ENCODE results near the gene AUH. TPM values are rescaled to one million over a fixed set of nuclear protein-coding genes. Genes with fewer than 3 reads are reported as not detected.

Gene AUH
- total and polyA plus RNA-seq, 7 donors: 9.9 to 20.6 (median 14.1) TPM

GRCh38 chr9:91334053-91334452 lies 27.7 kb downstream of the AUH start:
- Histone ChIP-seq H3K4me1 (no peaks in the 10 kb centered on the region), H3K36me3 (ENCODE audit: insufficient read depth in 1 of 2, low read depth in 1 of 2) (peaks cover 0 to 2% of the 10 kb centered on the region in 2 donors), H3K27ac (no peak overlapping the region), H3K9me3 (no peaks in the 10 kb centered on the region), H3K27me3 (ENCODE audit: insufficient read depth in 3 of 3, low read length in 2 of 3) (no peaks in the 10 kb centered on the region), H3K4me3 (no peak overlapping the region)
- intact Hi-C loops (cut with DNase I): loop anchor here in 1 of 2 donors (10.0 kb wide), 1 partner anchor 59 kb away; no protein-coding TSS in a partner anchor
- WGBS, 3 donors: 87 to 92% (median 90%) methylated on average over 4 of the region's 4 CpGs
- ATAC-seq (peak in 3 of 4 donors; percentile 38 to 67 (median 50)), DNase-seq (no peak)
- TF ChIP-seq, protein P1, sequence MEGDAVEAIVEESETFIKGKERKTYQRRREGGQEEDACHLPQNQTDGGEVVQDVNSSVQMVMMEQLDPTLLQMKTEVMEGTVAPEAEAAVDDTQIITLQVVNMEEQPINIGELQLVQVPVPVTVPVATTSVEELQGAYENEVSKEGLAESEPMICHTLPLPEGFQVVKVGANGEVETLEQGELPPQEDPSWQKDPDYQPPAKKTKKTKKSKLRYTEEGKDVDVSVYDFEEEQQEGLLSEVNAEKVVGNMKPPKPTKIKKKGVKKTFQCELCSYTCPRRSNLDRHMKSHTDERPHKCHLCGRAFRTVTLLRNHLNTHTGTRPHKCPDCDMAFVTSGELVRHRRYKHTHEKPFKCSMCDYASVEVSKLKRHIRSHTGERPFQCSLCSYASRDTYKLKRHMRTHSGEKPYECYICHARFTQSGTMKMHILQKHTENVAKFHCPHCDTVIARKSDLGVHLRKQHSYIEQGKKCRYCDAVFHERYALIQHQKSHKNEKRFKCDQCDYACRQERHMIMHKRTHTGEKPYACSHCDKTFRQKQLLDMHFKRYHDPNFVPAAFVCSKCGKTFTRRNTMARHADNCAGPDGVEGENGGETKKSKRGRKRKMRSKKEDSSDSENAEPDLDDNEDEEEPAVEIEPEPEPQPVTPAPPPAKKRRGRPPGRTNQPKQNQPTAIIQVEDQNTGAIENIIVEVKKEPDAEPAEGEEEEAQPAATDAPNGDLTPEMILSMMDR (IDR thresholded peaks at IDR 0.05): no peak

GRCh38 chr9:91333551-91333950 lies 28.2 kb downstream of the AUH start:
- Histone ChIP-seq H3K4me1 (no peaks in the 10 kb centered on the region), H3K9me3 (no peaks in the 10 kb centered on the region), H3K27me3 (ENCODE audit: insufficient read depth in 3 of 3, low read length in 2 of 3) (no peaks in the 10 kb centered on the region), H3K4me3 (no peak overlapping the region), H3K36me3 (ENCODE audit: insufficient read depth in 1 of 2, low read depth in 1 of 2) (peaks cover 0 to 2% of the 10 kb centered on the region in 2 donors), H3K27ac (no peak overlapping the region)
- ATAC-seq (no peak), DNase-seq (no peak)
- TF ChIP-seq, protein P1 (IDR thresholded peaks at IDR 0.05): no peak
- WGBS, 3 donors: 90 to 100% (median 94%) methylated on average over 1 of the region's 1 CpG
- intact Hi-C loops (cut with DNase I): loop anchor here (2.0 to 10.0 kb wide), 2 partner anchors 59 to 61 kb away; no protein-coding TSS in a partner anchor

DNA sequence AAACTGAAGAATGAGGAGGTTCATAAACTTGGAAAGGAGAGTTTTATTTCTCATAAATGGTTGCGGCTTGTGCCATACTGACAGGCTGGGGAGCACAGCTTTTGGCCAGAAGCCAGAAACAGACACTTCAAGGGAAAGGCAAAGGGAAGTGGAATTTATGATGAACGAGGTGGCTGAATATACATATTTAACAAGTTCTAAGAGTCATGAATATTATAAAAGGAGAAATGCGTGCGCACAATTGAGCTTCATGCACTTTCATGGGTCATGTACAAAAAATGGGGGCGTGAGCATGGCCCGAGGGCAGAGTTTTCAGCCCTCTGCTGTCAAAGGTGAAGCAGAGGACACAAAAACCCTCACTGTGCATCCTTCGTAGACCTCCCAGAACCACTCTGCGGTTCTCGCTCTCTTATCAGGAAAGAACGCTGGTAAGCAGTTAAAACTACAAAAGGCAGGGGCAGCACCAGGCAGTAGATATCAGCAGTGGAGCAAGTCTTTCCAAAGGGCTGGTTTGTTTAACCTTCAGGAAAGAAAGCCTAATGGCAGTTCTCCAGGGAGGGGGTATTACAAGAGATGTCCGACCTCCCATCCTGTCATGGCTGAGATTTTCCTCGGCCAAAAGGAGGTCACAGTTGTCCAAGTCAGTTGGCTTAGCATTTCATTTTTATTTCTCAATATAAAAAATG lies 29.0 kb downstream of the AUH start:
- TF ChIP-seq, protein P1 (IDR thresholded peaks at IDR 0.05): no peak
- Histone ChIP-seq H3K27ac (no peak overlapping the region), H3K36me3 (ENCODE audit: insufficient read depth in 1 of 2, low read depth in 1 of 2) (peaks cover 2 to 3% of the 10 kb centered on the region in 2 donors), H3K9me3 (no peaks in the 10 kb centered on the region), H3K4me3 (no peak overlapping the region), H3K27me3 (ENCODE audit: insufficient read depth in 3 of 3, low read length in 2 of 3) (no peaks in the 10 kb centered on the region), H3K4me1 (no peaks in the 10 kb centered on the region)
- WGBS, 3 donors: 77 to 80% (median 79%) methylated on average over 12 of the region's 12 CpGs
- intact Hi-C loops (cut with DNase I): loop anchor here (2.0 to 10.0 kb wide), 2 partner anchors 58 to 62 kb away; no protein-coding TSS in a partner anchor
- ATAC-seq (peak in 1 of 4 donors; percentile 27), DNase-seq (no peak)

- WGBS, 3 donors: 86 to 94% (median 92%) methylated on average over 7 of the region's 7 CpGs
- Histone ChIP-seq H3K27me3 (ENCODE audit: insufficient read depth in 3 of 3, low read length in 2 of 3) (no peaks in the 10 kb centered on the region), H3K4me1 (no peaks in the 10 kb centered on the region), H3K4me3 (no peak overlapping the region), H3K36me3 (ENCODE audit: insufficient read depth in 1 of 2, low read depth in 1 of 2) (peaks cover 3 to 9% of the 10 kb centered on the region in 2 donors), H3K27ac (no peak overlapping the region), H3K9me3 (peaks cover 4% of the 10 kb centered on the region)
- DNase-seq (no peak), ATAC-seq (no peak)
- TF ChIP-seq, protein P1 (IDR thresholded peaks at IDR 0.05): no peak
- intact Hi-C loops (cut with DNase I): loop anchor here (2.0 to 10.0 kb wide), 2 partner anchors 57 to 63 kb away; no protein-coding TSS in a partner anchor
Observed at GRCh38 chr9:91331849-91332248, 29.9 kb downstream of the AUH start.

All from psoas muscle (tissue), 8 donors.